SU-DHL-6 (cell line): Measurements from ENCODE around the gene AJM1.

Source experiments
- H2AFZ ChIP-seq: fragments of 200-600 bp; sonication (generic); 2 replicates; pipeline ENCODE4 v1.6.1; 2014; ENCODE audit warnings: low read depth, mild to moderate bottlenecking, moderate library complexity, mixed read lengths, antibody characterized with exemption, low read length; ENCODE audit not compliant: severe bottlenecking
- H3F3A ChIP-seq: fragments of 200-600 bp; shearing (Covaris generic); 2 replicates; pipeline ENCODE4 v1.6.0; 2016; ENCODE audit warnings: antibody characterized with exemption, mild to moderate bottlenecking; ENCODE audit not compliant: insufficient read depth
- H3K27ac ChIP-seq: fragments of 200-600 bp; sonication (generic); 2 replicates; pipeline ENCODE4 v1.5.1; 2016; ENCODE audit warnings: low read depth, mild to moderate bottlenecking, low read length, moderate library complexity, mixed read lengths
- H3K27me3 ChIP-seq: fragments of 200-600 bp; sonication (generic), shearing (Covaris generic); 2 replicates; pipeline ENCODE4 v1.6.0; 2014; ENCODE audit warnings: mild to moderate bottlenecking, low read length
- H3K36me3 ChIP-seq: fragments of 200-600 bp; sonication (generic); 2 replicates; pipeline ENCODE4 v1.6.1; 2014; ENCODE audit warnings: mild to moderate bottlenecking, low read length, mixed read lengths
- H3K4me2 ChIP-seq: fragments of 300-600, 200-600 bp; shearing (Covaris generic), sonication (generic); 2 replicates; pipeline ENCODE4 v1.6.0; 2014; ENCODE audit warnings: low read length, low read depth, mild to moderate bottlenecking; ENCODE audit not compliant: poor library complexity, severe bottlenecking
- H3K4me3 ChIP-seq: fragments of 200-600 bp; sonication (generic); 2 replicates; pipeline ENCODE4 v1.5.1; 2014; ENCODE audit warnings: antibody characterized with exemption, low read length, mild to moderate bottlenecking, mixed read lengths; ENCODE audit not compliant: insufficient read depth, poor library complexity, severe bottlenecking
- H3K79me2 ChIP-seq: fragments of 200-600 bp; sonication (generic); 2 replicates; pipeline ENCODE4 v1.6.1; 2014; ENCODE audit warnings: mild to moderate bottlenecking, low read length, moderate library complexity; ENCODE audit not compliant: insufficient read depth
- H3K9ac ChIP-seq: fragments of 200-600 bp; sonication (generic); 2 replicates; pipeline ENCODE4 v1.7.0; 2014; ENCODE audit warnings: mild to moderate bottlenecking, low read length
- H3K9me2 ChIP-seq: fragments of 200-600 bp; sonication (generic); replicated peaks from 2 replicates; pipeline ENCODE4 v1.6.1; 2014; ENCODE audit warnings: low read length; ENCODE audit not compliant: insufficient read depth
- H3K9me3 ChIP-seq: fragments of 200-600 bp; sonication (generic); 2 replicates; pipeline ENCODE4 v1.6.1; 2014; ENCODE audit warnings: low read length, mixed read lengths; ENCODE audit not compliant: insufficient read depth
- H4K20me1 ChIP-seq: fragments of 200-600 bp; sonication (generic); 2 replicates; pipeline ENCODE4 v1.6.1; 2014; ENCODE audit warnings: low read depth, mild to moderate bottlenecking, antibody characterized with exemption, low read length, moderate library complexity, mixed read lengths
- EZH2phosphoT487 ChIP-seq: fragments of 200-600 bp; sonication (generic), shearing (Covaris generic); conservative IDR thresholded peaks from 2 replicates; pipeline ENCODE4 v1.6.1; 2018; ENCODE audit warnings: mild to moderate bottlenecking, antibody characterized with exemption, low read length, moderate library complexity, mixed read lengths
- TF ChIP-seq, protein P1 (sequence below): fragments of 200-600 bp; sonication (generic); IDR thresholded peaks from one replicate; pipeline ENCODE4 v1.5.1; 2017; ENCODE audit warnings: antibody characterized with exemption, mild to moderate bottlenecking, low read length, moderate library complexity; ENCODE audit not compliant: insufficient read depth, poor library complexity, severe bottlenecking

The AJM1 gene

DNA sequence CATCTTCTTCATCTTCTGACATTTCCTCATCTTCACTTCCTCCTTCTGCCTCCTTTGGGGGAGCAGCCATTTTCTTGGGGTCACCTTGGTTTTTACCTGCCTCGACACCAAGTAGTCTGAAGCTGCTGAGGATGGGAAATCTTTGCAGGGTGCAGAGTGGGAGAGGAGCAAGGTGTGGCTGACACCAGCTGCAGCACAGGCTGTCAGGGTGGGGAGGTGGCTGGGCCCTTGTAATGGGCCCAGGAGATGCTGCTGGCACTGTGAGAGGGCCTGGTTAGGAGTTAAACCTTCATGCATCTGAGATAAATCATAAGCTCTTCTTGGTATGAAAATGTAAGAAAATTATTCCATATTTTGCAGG lies 26.9 kb upstream of the AJM1 start:
- Histone ChIP-seq H3K27me3 (no peaks in the 10 kb centered on the region), H3K4me3 (no peak overlapping the region), H3K27ac (no peak overlapping the region), H3K36me3 (peaks cover 5% of the 10 kb centered on the region), H3K9ac (no peak overlapping the region), H3K4me2 (no peak overlapping the region), H3F3A (no peaks in the 10 kb centered on the region; the same call in 1 of the 2 replicates), H4K20me1 (0 out of 2 replicates have a peak, but pooled peaks cover 3% of the 10 kb centered on the region), H3K9me3 (no peaks in the 10 kb centered on the region), H3K9me2 (no peaks in the 10 kb centered on the region), H2AFZ (no peak overlapping the region), H3K79me2 (peaks cover 82% of the 10 kb centered on the region)
- TF ChIP-seq, protein P1, sequence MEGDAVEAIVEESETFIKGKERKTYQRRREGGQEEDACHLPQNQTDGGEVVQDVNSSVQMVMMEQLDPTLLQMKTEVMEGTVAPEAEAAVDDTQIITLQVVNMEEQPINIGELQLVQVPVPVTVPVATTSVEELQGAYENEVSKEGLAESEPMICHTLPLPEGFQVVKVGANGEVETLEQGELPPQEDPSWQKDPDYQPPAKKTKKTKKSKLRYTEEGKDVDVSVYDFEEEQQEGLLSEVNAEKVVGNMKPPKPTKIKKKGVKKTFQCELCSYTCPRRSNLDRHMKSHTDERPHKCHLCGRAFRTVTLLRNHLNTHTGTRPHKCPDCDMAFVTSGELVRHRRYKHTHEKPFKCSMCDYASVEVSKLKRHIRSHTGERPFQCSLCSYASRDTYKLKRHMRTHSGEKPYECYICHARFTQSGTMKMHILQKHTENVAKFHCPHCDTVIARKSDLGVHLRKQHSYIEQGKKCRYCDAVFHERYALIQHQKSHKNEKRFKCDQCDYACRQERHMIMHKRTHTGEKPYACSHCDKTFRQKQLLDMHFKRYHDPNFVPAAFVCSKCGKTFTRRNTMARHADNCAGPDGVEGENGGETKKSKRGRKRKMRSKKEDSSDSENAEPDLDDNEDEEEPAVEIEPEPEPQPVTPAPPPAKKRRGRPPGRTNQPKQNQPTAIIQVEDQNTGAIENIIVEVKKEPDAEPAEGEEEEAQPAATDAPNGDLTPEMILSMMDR = no peak
- no peak for TF ChIP-seq EZH2phosphoT487

DNA sequence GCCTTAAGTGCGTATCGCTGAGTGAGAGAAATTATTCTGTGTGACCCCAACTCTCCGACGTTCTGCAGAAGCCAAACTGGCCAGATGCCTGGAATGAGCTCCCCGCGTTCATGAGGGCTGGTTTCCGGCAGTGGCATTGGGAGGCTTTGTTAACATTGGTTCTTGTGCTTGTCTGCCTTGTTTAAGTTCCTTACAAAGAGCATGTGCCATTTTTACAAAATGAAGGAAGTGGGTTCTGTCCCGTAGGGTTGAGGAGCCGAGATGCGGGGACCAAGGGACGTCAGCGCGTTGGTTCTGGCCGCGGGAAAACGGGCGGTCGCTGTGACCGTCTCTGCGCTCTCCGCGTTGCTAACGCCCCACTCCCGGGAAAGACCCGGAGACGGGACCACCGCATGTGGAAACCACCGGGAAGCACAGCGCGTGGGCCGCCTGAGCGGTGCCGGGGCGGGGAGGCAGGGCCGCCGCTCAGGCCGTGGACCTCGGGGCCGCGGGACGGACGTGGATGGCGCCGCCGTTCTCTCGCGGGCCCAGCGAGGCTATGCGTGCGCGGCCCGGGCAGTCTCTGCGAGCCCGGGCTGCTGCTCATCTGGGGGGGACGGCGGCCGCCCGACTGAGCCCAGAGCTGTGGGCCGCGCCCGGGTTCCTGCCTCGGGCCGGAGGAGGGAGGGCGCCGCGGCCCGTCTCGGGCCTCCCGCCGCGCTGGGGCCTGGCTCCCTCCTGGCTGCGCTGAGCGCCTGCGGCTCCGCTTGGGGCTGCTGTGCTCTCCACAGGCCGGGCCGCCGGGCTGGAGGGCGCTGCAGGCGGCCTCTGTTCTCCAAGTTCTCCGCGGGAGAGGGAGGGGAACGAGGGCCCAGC lies 21.1 kb upstream of the AJM1 start:
- Histone ChIP-seq H3K9me3 (no peaks in the 10 kb centered on the region), H3K27ac (no peak overlapping the region), H3K9ac (no peak overlapping the region)

DNA sequence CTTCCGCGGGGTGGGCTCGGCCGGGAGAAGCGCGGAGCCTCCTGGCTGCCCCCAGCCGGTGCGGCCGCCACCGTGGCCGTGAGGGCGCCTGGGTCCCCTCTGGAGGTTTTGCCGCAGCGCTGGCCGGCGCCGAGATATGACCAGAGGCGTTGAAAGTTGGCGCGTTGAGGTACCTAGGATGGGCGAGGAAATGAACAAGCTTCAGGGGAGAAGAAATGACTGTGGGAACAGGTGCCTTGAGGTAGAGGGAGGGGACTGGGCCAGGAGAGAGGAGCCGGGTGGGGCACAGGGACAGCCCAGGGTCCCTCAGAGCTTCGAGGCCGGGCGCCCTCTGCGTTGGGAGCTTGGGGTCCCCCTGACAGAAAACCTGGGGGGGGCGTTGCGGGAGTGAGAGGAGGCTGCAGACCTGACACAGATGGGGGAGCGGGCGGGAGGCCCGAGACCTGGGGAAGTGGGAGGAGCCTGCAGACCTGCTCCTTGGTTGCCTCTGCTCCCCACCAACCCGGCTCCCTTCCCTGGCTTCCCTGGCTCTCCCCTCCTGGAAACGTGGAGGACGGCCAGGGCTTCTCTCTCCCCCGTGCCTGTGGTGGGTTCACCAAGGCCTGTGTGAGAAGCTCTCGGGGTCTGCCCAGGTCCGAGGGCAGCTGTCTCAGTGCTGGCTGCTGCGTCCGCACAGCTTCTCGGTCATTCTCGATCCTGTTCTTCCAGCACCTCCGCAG lies 20.3 kb upstream of the AJM1 start:
- no peaks in the 10 kb centered on the region for H3K9me2 ChIP-seq
- H4K20me1 ChIP-seq = 0 out of 2 replicates have a peak, but pooled peaks cover 3% of the 10 kb centered on the region
- H3K36me3 ChIP-seq = no peaks in the 10 kb centered on the region; the same call in 1 of the 2 replicates
- no peak overlapping the region for H3K27ac ChIP-seq
- H3K27me3 ChIP-seq = no peaks in the 10 kb centered on the region
- no peaks in the 10 kb centered on the region for H3K9me3 ChIP-seq
- H3K9ac ChIP-seq = no peak overlapping the region
- TF ChIP-seq EZH2phosphoT487 = no peak
- TF ChIP-seq, protein P1 = no peak
- H3K4me3 ChIP-seq = no peak overlapping the region
- H2AFZ ChIP-seq = no peak overlapping the region
- H3K4me2 ChIP-seq = no peak overlapping the region
- H3F3A ChIP-seq = no peaks in the 10 kb centered on the region; the same call in 1 of the 2 replicates
- H3K79me2 ChIP-seq = peaks cover 27% of the 10 kb centered on the region

More for the DNA sequence above, 21.1 kb upstream of the AJM1 start:
- H3F3A ChIP-seq = no peaks in the 10 kb centered on the region; the same call in 1 of the 2 replicates
- TF ChIP-seq, protein P1 = no peak
- TF ChIP-seq EZH2phosphoT487 = no peak
- H2AFZ ChIP-seq = no peak overlapping the region
- no peaks in the 10 kb centered on the region for H3K9me2 ChIP-seq
- no peak overlapping the region for H3K4me2 ChIP-seq
- H3K36me3 ChIP-seq = no peaks in the 10 kb centered on the region; the same call in 1 of the 2 replicates
- H3K4me3 ChIP-seq = no peak overlapping the region
- 0 out of 2 replicates have a peak, but pooled peaks cover 3% of the 10 kb centered on the region for H4K20me1 ChIP-seq
- H3K79me2 ChIP-seq = peaks cover 35% of the 10 kb centered on the region
- no peaks in the 10 kb centered on the region for H3K27me3 ChIP-seq
